Kidney tubule cell (primary cell): ENCODE measurements around the gene ECHS1.
"Not testable (repeated sequence)": the region's sequence is repeated elsewhere in the genome, so short reads cannot be mapped to it uniquely, and the experiment has no call there.

Experiments
- DNase-seq: peaks from one replicate; pipeline ENCODE4 v3.0.0-alpha.2; 2018; ENCODE audit warnings: low spot score

Gene ECHS1

GRCh38 chr10:133324198-133324792 is 48.9 kb downstream of the ECHS1 start:
- DNase-seq, result peak; percentile 59

GRCh38 chr10:133322064-133322709 is 51.0 kb downstream of the ECHS1 start:
- not testable (repeated sequence) for DNase-seq

- not testable (repeated sequence) for DNase-seq
Measured at GRCh38 chr10:133320852-133321422, 52.2 kb downstream of the ECHS1 start.

- DNase-seq, result peak; percentile 72
Measured at GRCh38 chr10:133318494-133319127, 54.5 kb downstream of the ECHS1 start.

- DNase-seq, result no peak
Measured at GRCh38 chr10:133316732-133317131, 56.4 kb downstream of the ECHS1 start.

- no peak for DNase-seq
Measured at GRCh38 chr10:133316266-133316665, 56.9 kb downstream of the ECHS1 start.

GRCh38 chr10:133315847-133316246 is 57.3 kb downstream of the ECHS1 start:
- no peak for DNase-seq

- no peak for DNase-seq
Measured at GRCh38 chr10:133314911-133315310, 58.2 kb downstream of the ECHS1 start.

GRCh38 chr10:133313192-133313591 is 60.0 kb downstream of the ECHS1 start:
- DNase-seq, result no peak

GRCh38 chr10:133312769-133313145 is 60.4 kb downstream of the ECHS1 start:
- DNase-seq, result no peak
